G401 (cell line): ENCODE results near the gene C1QBP. TPM values are rescaled to one million over a fixed set of nuclear protein-coding genes. Genes with fewer than 3 reads are reported as not detected.

ENCODE experiments used
- DNase-seq: peaks from one replicate; pipeline ENCODE4 v3.0.0-alpha.2; 2015; ENCODE audit warnings: low spot score
- in situ Hi-C: cut with HindIII; loops from 2 replicates; pipeline ENCODE4 v1.10.0; 2016; ENCODE audit warnings: low sequenced_read_pairs, mixed read lengths
- total RNA-seq: library from RNA; depleted of rRNA; stranded (reverse); fragments of >200 nt; shearing (Covaris generic); gene quantifications from 2 replicates; pipeline ENCODE4 v1.2.3, GENCODE V29; 2014; rRNA removed

Gene C1QBP
- total RNA-seq, 1 experiment from 2014 or later: 733 TPM

GRCh38 chr17:5396612-5397011 lies 42.3 kb downstream of the C1QBP start:
- DNase-seq: no peak
- in situ Hi-C loops: no loop called here

- DNase-seq: no peak
- in situ Hi-C loops: no loop called here
These were observed 47.3 kb downstream of the C1QBP start for GRCh38 chr17:5391678-5392077.

Other genes starting within 250 kb of the C1QBP start
- gene ZNF594, start 247.3 kb downstream of the C1QBP start, total RNA-seq: 9.1 and 18.1 TPM in 2 replicates
- not detected in 2 replicates for gene SCIMP, start 204.3 kb downstream of the C1QBP start, total RNA-seq
- 54.0 and 63.0 TPM in 2 replicates for gene RABEP1, start 156.9 kb downstream of the C1QBP start, total RNA-seq
- gene NUP88, start 19.5 kb downstream of the C1QBP start, total RNA-seq: 142 and 178 TPM in 2 replicates
- 61.3 and 65.8 TPM in 2 replicates for gene RPAIN, start 19.0 kb downstream of the C1QBP start, total RNA-seq
- 13.4 and 24.7 TPM in 2 replicates for gene DHX33, start 29.8 kb upstream of the C1QBP start, total RNA-seq
- gene DERL2, start 47.0 kb upstream of the C1QBP start, total RNA-seq: 21.5 and 22.7 TPM in 2 replicates
- 13.4 and 18.4 TPM in 2 replicates for gene MIS12, start 47.4 kb upstream of the C1QBP start, total RNA-seq
- 20.4 and 41.2 TPM in 2 replicates for gene NLRP1, start 145.4 kb upstream of the C1QBP start, total RNA-seq